Gastroesophageal sphincter (tissue), 4 donors: ENCODE data around the gene ATXN2. TPM values are rescaled to one million over a fixed set of nuclear protein-coding genes. Genes with fewer than 3 reads are reported as not detected.

Experiments used
- ATAC-seq: fragments of 150-250 bp; one replicate; pipeline ENCODE4 v1.9.1; 2016; ENCODE audit warnings: mild to moderate bottlenecking, moderate library complexity
- H3K27ac ChIP-seq, 4 donors: fragments of 200-600 bp; sonication (generic) in 3 of 4; 1 replicate in 3 of 4; 2 replicates in 1 of 4; pipeline ENCODE4 v1.5.1; 2016 to 2019
- H3K27me3 ChIP-seq: fragments of 200-600 bp; sonication (generic); one replicate; pipeline ENCODE4 v1.5.1; 2019
- H3K36me3 ChIP-seq, 2 donors: fragments of 200-600 bp; sonication (generic); one replicate each; pipeline ENCODE4 v1.5.1; 2019; ENCODE audit warnings: control low read depth in 1 of 2
- H3K4me1 ChIP-seq, 3 donors: fragments of 200-600 bp; sonication (generic); 1 replicate in 2 of 3; 2 replicates in 1 of 3; pipeline ENCODE4 v1.5.1; 2016 to 2019; ENCODE audit warnings: control low read depth in 2 of 3
- H3K4me3 ChIP-seq, 2 donors: fragments of 200-600 bp; sonication (generic); one replicate each; pipeline ENCODE4 v1.5.1; 2019; ENCODE audit warnings: mild to moderate bottlenecking in 1 of 2, moderate library complexity in 1 of 2
- H3K9me3 ChIP-seq, 3 donors: fragments of 200-600 bp; sonication (generic); one replicate each; pipeline ENCODE4 v1.5.1; 2017 to 2019; ENCODE audit warnings: control low read depth in 2 of 3
- CTCF ChIP-seq, 4 experiments: fragments of 200-600 bp in 2 of 4; fragments of 450-650 bp in 2 of 4; sonication (generic) in 1 of 4; IDR thresholded peaks; one replicate each; pipeline ENCODE4 v1.5.1; 2017 to 2019; ENCODE audit warnings: antibody characterized with exemption in 4 of 4, mild to moderate bottlenecking in 2 of 4, moderate library complexity in 2 of 4
- EP300 ChIP-seq: sonication (generic); formaldehyde crosslinking; IDR thresholded peaks from one replicate; pipeline ENCODE4 v1.6.1; 2017; ENCODE audit warnings: antibody characterized with exemption, mild to moderate bottlenecking
- POLR2A ChIP-seq, 2 donors: fragments of 450-650 bp; IDR thresholded peaks; one replicate each; pipeline ENCODE4 v1.6.1; 2017; ENCODE audit warnings: antibody characterized with exemption in 2 of 2, mild to moderate bottlenecking in 2 of 2, moderate library complexity in 1 of 2
- POLR2AphosphoS5 ChIP-seq: sonication (generic); formaldehyde crosslinking; IDR thresholded peaks from one replicate; pipeline ENCODE4 v1.6.1; 2017; ENCODE audit warnings: antibody characterized with exemption
- WGBS, 2 donors: methylation state at CpG; one replicate each; pipeline ENCODE4 v1.1.5; 2018; ENCODE audit warnings: low coverage in 1 of 2; 5-methylcytosine and 5-hydroxymethylcytosine counted together
- total RNA-seq, 4 donors: library from RNA; depleted of rRNA; stranded (reverse); fragments of >200 nt; gene quantifications; one replicate each; pipeline ENCODE4 v1.1.0, GENCODE V29; 2016

ATXN2 gene
- total RNA-seq, 4 donors from 2014 or later: 40.9 to 93.4 (median 50.1) TPM

GRCh38 chr12:111410431-111411184 is 188.5 kb downstream of the ATXN2 start:
- no CpG with 5 or more reads among the region's 12 CpGs for WGBS, 2 donors
- Histone ChIP-seq H3K36me3 (peaks cover 0 to under 1% of the 10 kb centered on the region in 2 donors), H3K9me3 (no peaks in the 10 kb centered on the region), H3K27me3 (no peaks in the 10 kb centered on the region), H3K4me1 (peaks cover 0 to 84% (median 57%) of the 10 kb centered on the region in 3 donors), H3K27ac (peak overlapping the region in 3 of 4 donors; percentile 74 to 87 (median 82)), H3K4me3 (no peak overlapping the region)
- ATAC-seq: no peak
- TF ChIP-seq EP300: no peak
- TF ChIP-seq POLR2AphosphoS5: no peak
- no peak for TF ChIP-seq CTCF (IDR thresholded peaks at IDR 0.05)

- TF ChIP-seq POLR2A (IDR thresholded peaks at IDR 0.05) (no peak), POLR2AphosphoS5 (no peak), CTCF (IDR thresholded peaks at IDR 0.05) (no peak), EP300 (no peak)
- peak overlapping the region in 3 of 4 donors; percentile 74 to 87 (median 82) for H3K27ac ChIP-seq
- H3K9me3 ChIP-seq: no peaks in the 10 kb centered on the region
- no peaks in the 10 kb centered on the region for H3K27me3 ChIP-seq
- no peaks in the 10 kb centered on the region for H3K36me3 ChIP-seq
- ATAC-seq: peak; percentile 3
- WGBS, 2 donors: 73% methylated on average over 2 of the region's 14 CpGs; no CpG with 5 or more reads in 1 of the 2 donors
- H3K4me1 ChIP-seq: peaks cover 0 to 90% (median 61%) of the 10 kb centered on the region in 3 donors
- H3K4me3 ChIP-seq: peak overlapping the region in 1 of 2 donors; percentile 17
These were observed 189.2 kb downstream of the ATXN2 start for GRCh38 chr12:111409780-111410430.

- no peak for TF ChIP-seq CTCF (IDR thresholded peaks at IDR 0.05)
- no peak for ATAC-seq
These were observed 189.7 kb downstream of the ATXN2 start for GRCh38 chr12:111409403-111409779.

GRCh38 chr12:111408686-111409402 is 190.3 kb downstream of the ATXN2 start:
- no peak for ATAC-seq
- H3K27me3 ChIP-seq: no peaks in the 10 kb centered on the region
- H3K36me3 ChIP-seq: no peaks in the 10 kb centered on the region
- no peak for TF ChIP-seq EP300
- TF ChIP-seq CTCF (IDR thresholded peaks at IDR 0.05): no peak
- no peak for TF ChIP-seq POLR2AphosphoS5
- TF ChIP-seq POLR2A (IDR thresholded peaks at IDR 0.05): no peak
- H3K27ac ChIP-seq: peak overlapping the region in 3 of 4 donors; percentile 74 to 87 (median 82)
- 69 to 80% methylated on average over 1 to 2 of the region's 4 CpGs for WGBS, 2 donors
- no peaks in the 10 kb centered on the region for H3K9me3 ChIP-seq
- H3K4me3 ChIP-seq: peak overlapping the region in 1 of 2 donors; percentile 93
- H3K4me1 ChIP-seq: peaks cover 0 to 94% (median 68%) of the 10 kb centered on the region in 3 donors

More at GRCh38 chr12:111409403-111409779, 189.7 kb downstream of the ATXN2 start:
- peak overlapping the region in 3 of 4 donors; percentile 74 to 87 (median 82) for H3K27ac ChIP-seq
- H3K27me3 ChIP-seq: no peaks in the 10 kb centered on the region
- no peaks in the 10 kb centered on the region for H3K9me3 ChIP-seq
- peak overlapping the region in 1 of 2 donors; percentile 17 for H3K4me3 ChIP-seq
- H3K36me3 ChIP-seq: no peaks in the 10 kb centered on the region
- H3K4me1 ChIP-seq: peaks cover 0 to 94% (median 66%) of the 10 kb centered on the region in 3 donors
- no CpG with 5 or more reads among the region's 15 CpGs for WGBS, 2 donors
